ENCODE results near the gene EIF4G1. TPM values are rescaled to one million over a fixed set of nuclear protein-coding genes. Genes with fewer than 3 reads are reported as not detected.

Gene EIF4G1
- total and polyA plus RNA-seq, 5 donors from 2014 or later = 13.7 to 182 (median 17.3) TPM

DNA sequence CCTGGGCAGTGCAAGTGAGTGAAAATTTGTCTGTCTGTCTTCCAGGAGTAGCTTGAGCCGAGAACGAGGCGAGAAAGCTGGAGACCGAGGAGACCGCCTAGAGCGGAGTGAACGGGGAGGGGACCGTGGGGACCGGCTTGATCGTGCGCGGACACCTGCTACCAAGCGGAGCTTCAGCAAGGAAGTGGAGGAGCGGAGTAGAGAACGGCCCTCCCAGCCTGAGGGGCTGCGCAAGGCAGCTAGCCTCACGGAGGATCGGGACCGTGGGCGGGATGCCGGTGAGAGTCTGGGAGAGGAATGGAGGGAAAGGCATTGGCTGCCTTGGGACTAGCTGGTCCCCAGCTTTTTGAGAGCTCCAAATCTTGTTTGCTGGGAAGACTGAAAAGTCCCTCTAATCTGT, 12.8 kb downstream of the EIF4G1 start:
- no peak overlapping the region for H3K27ac ChIP-seq (ENCODE audit: insufficient read depth, low read length, poor library complexity, severe bottlenecking)
- Mint-ChIP-seq H3K4me3 (no peak overlapping the region), H3K27ac (no peak overlapping the region), H3K9me3 (no peaks in the 10 kb centered on the region), H3K36me3 (peaks cover 66% of the 10 kb centered on the region), H3K4me1 (peaks cover 0 to 5% (median 0%) of the 10 kb centered on the region in 4 donors), H3K27me3 (no peaks in the 10 kb centered on the region)
- no peaks in the 10 kb centered on the region for H3K27me3 ChIP-seq (ENCODE audit: control insufficient read depth, insufficient read depth, low read length)
- no peak overlapping the region for H3K4me3 ChIP-seq (ENCODE audit: low read depth, low read length)
- DNase-seq (no peak), ATAC-seq (ENCODE audit: low read depth in 2 of 2) (no peak)
- no peaks in the 10 kb centered on the region for H3K4me1 ChIP-seq (ENCODE audit: control insufficient read depth, insufficient read depth, low read length, poor library complexity, severe bottlenecking)
- H3K36me3 ChIP-seq (ENCODE audit: control insufficient read depth, insufficient read depth, low read length) = peaks cover 93% of the 10 kb centered on the region
- no peaks in the 10 kb centered on the region for H3K9me3 ChIP-seq (ENCODE audit: control insufficient read depth in 2 of 2, low read length in 2 of 2)

DNA sequence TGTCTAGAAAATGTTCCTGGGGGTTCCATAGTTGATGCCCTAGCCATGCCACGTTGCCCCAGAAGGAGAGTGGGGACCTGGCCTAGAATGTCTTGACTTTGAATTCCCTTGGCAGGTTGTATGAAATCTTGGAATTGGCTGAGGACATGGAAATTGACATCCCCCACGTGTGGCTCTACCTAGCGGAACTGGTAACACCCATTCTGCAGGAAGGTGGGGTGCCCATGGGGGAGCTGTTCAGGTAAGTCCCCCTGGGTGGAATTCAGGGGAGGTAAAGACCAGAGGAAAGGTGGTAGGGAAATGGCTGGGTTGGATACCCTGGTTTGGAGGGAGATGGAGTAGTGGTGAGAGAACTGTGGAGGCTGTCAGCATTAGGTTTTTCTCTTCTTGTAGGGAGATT, 14.1 kb downstream of the EIF4G1 start:
- Mint-ChIP-seq H3K27me3 (no peaks in the 10 kb centered on the region), H3K4me1 (peaks cover 0 to 12% (median 7%) of the 10 kb centered on the region in 4 donors), H3K36me3 (peaks cover 68% of the 10 kb centered on the region), H3K4me3 (no peak overlapping the region), H3K9me3 (no peaks in the 10 kb centered on the region), H3K27ac (no peak overlapping the region)
- H3K27ac ChIP-seq (ENCODE audit: insufficient read depth, low read length, poor library complexity, severe bottlenecking) = no peak overlapping the region
- H3K4me1 ChIP-seq (ENCODE audit: control insufficient read depth, insufficient read depth, low read length, poor library complexity, severe bottlenecking) = no peaks in the 10 kb centered on the region
- H3K27me3 ChIP-seq (ENCODE audit: control insufficient read depth, insufficient read depth, low read length) = no peaks in the 10 kb centered on the region
- DNase-seq (no peak), ATAC-seq (ENCODE audit: low read depth in 2 of 2) (no peak)
- H3K9me3 ChIP-seq (ENCODE audit: control insufficient read depth in 2 of 2, low read length in 2 of 2) = no peaks in the 10 kb centered on the region
- H3K36me3 ChIP-seq (ENCODE audit: control insufficient read depth, insufficient read depth, low read length) = peaks cover 93% of the 10 kb centered on the region
- no peak overlapping the region for H3K4me3 ChIP-seq (ENCODE audit: low read depth, low read length)

DNA sequence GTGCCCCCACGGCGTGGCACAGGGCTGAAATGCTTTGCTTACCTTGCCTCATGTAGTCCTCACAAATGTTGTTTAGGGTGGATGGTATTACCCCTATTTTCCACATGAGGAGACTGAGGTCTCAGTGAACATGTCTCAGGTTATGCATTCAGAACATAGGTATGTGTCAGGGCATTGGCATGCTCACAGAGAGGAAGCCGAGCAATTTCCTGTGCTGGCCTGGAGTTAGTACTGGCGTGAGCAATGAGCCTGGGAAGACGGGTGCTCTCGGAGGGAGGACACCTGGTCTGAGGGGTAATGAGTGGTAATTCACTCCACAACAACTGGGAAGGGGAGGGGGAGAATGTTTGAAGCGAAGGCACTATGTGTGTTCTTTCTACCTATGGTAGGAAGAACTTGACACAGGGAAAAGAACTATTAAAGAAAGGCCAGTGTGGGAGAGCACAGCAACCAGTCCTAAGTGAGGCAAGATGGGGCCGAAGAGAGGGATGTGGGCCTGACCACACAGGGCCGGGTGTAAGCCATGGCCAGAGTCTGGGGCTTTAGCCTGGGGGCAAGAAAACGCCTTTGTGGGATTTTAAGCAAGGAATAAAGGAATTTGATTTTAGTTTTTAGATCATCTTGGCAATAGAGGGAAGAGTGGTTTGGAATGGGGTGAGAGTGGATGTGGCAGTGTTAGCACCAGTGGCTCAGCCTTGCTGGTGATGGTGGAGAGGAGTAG, 18.1 kb downstream of the EIF4G1 start:
- no peak overlapping the region for H3K4me3 ChIP-seq (ENCODE audit: low read depth, low read length)
- peaks cover 44% of the 10 kb centered on the region for H3K36me3 Mint-ChIP-seq
- no peak overlapping the region for H3K27ac ChIP-seq (ENCODE audit: insufficient read depth, low read length, poor library complexity, severe bottlenecking)
- peaks cover 63% of the 10 kb centered on the region for H3K36me3 ChIP-seq (ENCODE audit: control insufficient read depth, insufficient read depth, low read length)
- no peaks in the 10 kb centered on the region for H3K9me3 Mint-ChIP-seq
- H3K4me1 ChIP-seq (ENCODE audit: control insufficient read depth, insufficient read depth, low read length, poor library complexity, severe bottlenecking) = peaks cover 19% of the 10 kb centered on the region
- ATAC-seq (ENCODE audit: low read depth in 2 of 2) (no peak), DNase-seq (no peak)
- no peaks in the 10 kb centered on the region for H3K27me3 ChIP-seq (ENCODE audit: control insufficient read depth, insufficient read depth, low read length)
- H3K4me1 Mint-ChIP-seq = peaks cover 0 to 36% (median 27%) of the 10 kb centered on the region in 4 donors
- peak overlapping the region in 1 of 4 donors; percentile 1 for H3K4me3 Mint-ChIP-seq
- peak overlapping the region; percentile 5 to 97 (median 78) for H3K27ac Mint-ChIP-seq
- no peaks in the 10 kb centered on the region for H3K27me3 Mint-ChIP-seq
- H3K9me3 ChIP-seq (ENCODE audit: control insufficient read depth in 2 of 2, low read length in 2 of 2) = no peaks in the 10 kb centered on the region

DNA sequence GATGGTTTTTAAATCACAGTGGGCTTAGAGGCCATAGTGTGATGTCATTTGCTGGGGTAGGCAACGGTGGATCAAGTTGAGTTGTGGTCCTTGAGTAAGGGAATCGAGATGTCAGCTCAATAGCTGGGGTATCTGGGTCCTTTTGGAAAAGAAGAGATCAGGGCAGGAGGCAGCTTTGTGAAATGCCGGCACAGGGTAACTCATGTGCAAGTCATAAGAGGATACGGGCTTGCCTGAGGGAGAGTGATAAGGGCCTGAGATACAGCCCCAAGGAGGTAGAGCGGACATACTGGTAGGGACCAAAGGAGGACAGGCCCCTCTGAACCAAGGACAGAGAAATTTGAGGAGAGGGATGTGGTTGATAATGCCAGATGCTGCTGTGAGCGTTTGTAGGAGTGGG, 18.8 kb downstream of the EIF4G1 start:
- no peak for ATAC-seq (ENCODE audit: low read depth in 2 of 2)
- H3K27ac ChIP-seq (ENCODE audit: insufficient read depth, low read length, poor library complexity, severe bottlenecking) = peak overlapping the region; percentile 94
- peak overlapping the region in 2 of 3 donors; percentile 74 to 97 for H3K27ac Mint-ChIP-seq
- H3K36me3 ChIP-seq (ENCODE audit: control insufficient read depth, insufficient read depth, low read length) = peaks cover 57% of the 10 kb centered on the region
- peaks cover 0 to 42% (median 33%) of the 10 kb centered on the region in 4 donors for H3K4me1 Mint-ChIP-seq
- H3K27me3 Mint-ChIP-seq = no peaks in the 10 kb centered on the region
- no peak for DNase-seq
- H3K27me3 ChIP-seq (ENCODE audit: control insufficient read depth, insufficient read depth, low read length) = no peaks in the 10 kb centered on the region
- peak overlapping the region in 1 of 4 donors; percentile 93 for H3K4me3 Mint-ChIP-seq
- peaks cover 46% of the 10 kb centered on the region for H3K36me3 Mint-ChIP-seq
- H3K4me1 ChIP-seq (ENCODE audit: control insufficient read depth, insufficient read depth, low read length, poor library complexity, severe bottlenecking) = peaks cover 24% of the 10 kb centered on the region
- H3K9me3 ChIP-seq (ENCODE audit: control insufficient read depth in 2 of 2, low read length in 2 of 2) = no peaks in the 10 kb centered on the region
- no peak overlapping the region for H3K4me3 ChIP-seq (ENCODE audit: low read depth, low read length)
- no peaks in the 10 kb centered on the region for H3K9me3 Mint-ChIP-seq

- H3K27me3 ChIP-seq (ENCODE audit: control insufficient read depth, insufficient read depth, low read length) = no peaks in the 10 kb centered on the region
- Mint-ChIP-seq H3K27ac (peak overlapping the region; percentile 81 to 97 (median 92)), H3K36me3 (peaks cover 41% of the 10 kb centered on the region), H3K27me3 (no peaks in the 10 kb centered on the region), H3K9me3 (no peaks in the 10 kb centered on the region), H3K4me1 (peaks cover 0 to 42% (median 34%) of the 10 kb centered on the region in 4 donors), H3K4me3 (peak overlapping the region; percentile 3 to 93 (median 42))
- no peaks in the 10 kb centered on the region for H3K9me3 ChIP-seq (ENCODE audit: control insufficient read depth in 2 of 2, low read length in 2 of 2)
- no peak overlapping the region for H3K4me3 ChIP-seq (ENCODE audit: low read depth, low read length)
- peak overlapping the region; percentile 94 for H3K27ac ChIP-seq (ENCODE audit: insufficient read depth, low read length, poor library complexity, severe bottlenecking)
- H3K36me3 ChIP-seq (ENCODE audit: control insufficient read depth, insufficient read depth, low read length) = peaks cover 52% of the 10 kb centered on the region
- no peak for DNase-seq
- no peak for ATAC-seq (ENCODE audit: low read depth in 2 of 2)
- H3K4me1 ChIP-seq (ENCODE audit: control insufficient read depth, insufficient read depth, low read length, poor library complexity, severe bottlenecking) = peaks cover 29% of the 10 kb centered on the region
Observed at GRCh38 chr3:184333700-184334099, 19.3 kb downstream of the EIF4G1 start.

GRCh38 chr3:184334470-184335158, 20.2 kb downstream of the EIF4G1 start:
- H3K4me3 ChIP-seq (ENCODE audit: low read depth, low read length) = no peak overlapping the region
- H3K36me3 Mint-ChIP-seq = peaks cover 34% of the 10 kb centered on the region
- ATAC-seq (ENCODE audit: low read depth in 2 of 2) = peak; percentile 51 to 57
- H3K27ac ChIP-seq (ENCODE audit: insufficient read depth, low read length, poor library complexity, severe bottlenecking) = peak overlapping the region; percentile 94
- peak overlapping the region; percentile 52 to 93 (median 74) for H3K4me3 Mint-ChIP-seq
- H3K4me1 Mint-ChIP-seq = peaks cover 0 to 47% (median 36%) of the 10 kb centered on the region in 4 donors
- no peaks in the 10 kb centered on the region for H3K27me3 ChIP-seq (ENCODE audit: control insufficient read depth, insufficient read depth, low read length)
- peaks cover 29% of the 10 kb centered on the region for H3K4me1 ChIP-seq (ENCODE audit: control insufficient read depth, insufficient read depth, low read length, poor library complexity, severe bottlenecking)
- peak in 2 of 3 donors; percentile 23 to 33 for DNase-seq
- no peaks in the 10 kb centered on the region for H3K9me3 Mint-ChIP-seq
- H3K9me3 ChIP-seq (ENCODE audit: control insufficient read depth in 2 of 2, low read length in 2 of 2) = no peaks in the 10 kb centered on the region
- peak overlapping the region; percentile 89 to 97 (median 92) for H3K27ac Mint-ChIP-seq
- no peaks in the 10 kb centered on the region for H3K27me3 Mint-ChIP-seq
- H3K36me3 ChIP-seq (ENCODE audit: control insufficient read depth, insufficient read depth, low read length) = peaks cover 45% of the 10 kb centered on the region

DNA sequence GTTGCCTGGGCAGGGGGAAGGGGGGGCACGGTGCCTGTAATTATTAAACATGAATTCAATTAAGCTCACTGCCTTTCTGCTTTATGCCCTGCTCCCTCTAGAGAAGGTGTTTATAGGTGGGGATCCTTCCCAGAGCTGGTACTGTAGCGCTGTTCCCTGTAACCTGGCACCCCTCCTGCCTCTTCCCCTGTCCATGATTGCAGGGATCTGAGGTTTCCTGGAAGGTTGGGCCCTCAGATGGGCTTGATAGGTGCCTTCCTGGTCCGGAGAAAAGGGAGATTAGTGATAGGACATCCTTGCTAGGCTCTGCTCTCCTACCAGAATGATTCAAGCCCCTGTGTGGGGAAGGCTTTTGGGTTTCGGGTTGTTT, 20.9 kb downstream of the EIF4G1 start:
- peaks cover 0 to 47% (median 36%) of the 10 kb centered on the region in 4 donors for H3K4me1 Mint-ChIP-seq
- Histone ChIP-seq H3K27me3 (ENCODE audit: control insufficient read depth, insufficient read depth, low read length) (no peaks in the 10 kb centered on the region), H3K4me3 (ENCODE audit: low read depth, low read length) (peak overlapping the region; percentile 55), H3K36me3 (ENCODE audit: control insufficient read depth, insufficient read depth, low read length) (peaks cover 39% of the 10 kb centered on the region), H3K4me1 (ENCODE audit: control insufficient read depth, insufficient read depth, low read length, poor library complexity, severe bottlenecking) (peaks cover 29% of the 10 kb centered on the region), H3K9me3 (ENCODE audit: control insufficient read depth in 2 of 2, low read length in 2 of 2) (no peaks in the 10 kb centered on the region), H3K27ac (ENCODE audit: insufficient read depth, low read length, poor library complexity, severe bottlenecking) (peak overlapping the region; percentile 94)
- H3K27ac Mint-ChIP-seq = peak overlapping the region; percentile 20 to 97 (median 96)
- peak overlapping the region; percentile 88 to 93 (median 92) for H3K4me3 Mint-ChIP-seq
- ATAC-seq (ENCODE audit: low read depth in 2 of 2) (no peak), DNase-seq (peak in 1 of 3 donors; percentile 12)
- peaks cover 30% of the 10 kb centered on the region for H3K36me3 Mint-ChIP-seq
- H3K27me3 Mint-ChIP-seq = no peaks in the 10 kb centered on the region
- H3K9me3 Mint-ChIP-seq = no peaks in the 10 kb centered on the region
